ENCODE measurements around the gene LTBP4.
"Not testable (repeated sequence)": the region's sequence is repeated elsewhere in the genome, so short reads cannot be mapped to it uniquely, and the experiment has no call there.

LTBP4 gene

DNA sequence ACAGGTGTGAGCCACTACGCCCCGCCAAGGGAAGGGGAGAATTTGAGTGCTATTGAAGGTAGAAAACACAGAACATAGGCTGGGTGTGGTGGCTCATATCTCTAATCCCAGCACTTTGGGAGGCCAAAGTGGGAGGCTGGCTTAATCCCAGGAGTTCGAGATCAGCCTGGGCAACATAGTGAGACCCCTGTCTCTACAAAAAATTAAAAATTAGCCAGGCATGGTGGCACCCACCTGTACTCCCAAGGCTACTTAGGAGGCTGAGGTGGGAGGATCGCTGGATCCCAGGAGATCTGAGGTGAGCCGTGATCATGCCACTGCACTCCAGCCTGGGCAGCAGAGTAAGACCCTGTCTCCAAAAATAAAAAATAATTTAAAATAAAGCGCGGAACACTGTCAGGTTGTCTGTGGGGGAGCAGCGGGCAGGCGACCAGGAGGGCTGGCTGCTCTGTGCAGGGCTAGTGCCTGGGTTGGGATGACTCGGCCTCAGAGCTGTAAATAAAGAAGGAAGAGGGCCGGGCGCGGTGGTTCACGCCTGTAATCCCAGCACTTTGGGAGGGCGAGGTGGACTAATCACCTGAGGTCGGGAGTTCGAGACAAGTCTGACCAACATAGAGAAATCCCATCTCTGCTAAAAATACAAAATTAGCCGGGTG is 41.0 kb downstream of the LTBP4 start:
- Mint-ChIP-seq H3K27ac (no peak overlapping the region), H3K27me3 (peaks cover 6 to 54% of the 10 kb centered on the region in 2 donors), H3K4me1 (ENCODE audit: low read depth in 2 of 2) (no peaks in the 10 kb centered on the region), H3K9me3 (no peaks in the 10 kb centered on the region), H3K4me3 (no peak overlapping the region), H3K36me3 (ENCODE audit: insufficient read depth) (no peaks in the 10 kb centered on the region)
- ATAC-seq (replicated peaks) (no peak), DNase-seq (no peak)

DNA sequence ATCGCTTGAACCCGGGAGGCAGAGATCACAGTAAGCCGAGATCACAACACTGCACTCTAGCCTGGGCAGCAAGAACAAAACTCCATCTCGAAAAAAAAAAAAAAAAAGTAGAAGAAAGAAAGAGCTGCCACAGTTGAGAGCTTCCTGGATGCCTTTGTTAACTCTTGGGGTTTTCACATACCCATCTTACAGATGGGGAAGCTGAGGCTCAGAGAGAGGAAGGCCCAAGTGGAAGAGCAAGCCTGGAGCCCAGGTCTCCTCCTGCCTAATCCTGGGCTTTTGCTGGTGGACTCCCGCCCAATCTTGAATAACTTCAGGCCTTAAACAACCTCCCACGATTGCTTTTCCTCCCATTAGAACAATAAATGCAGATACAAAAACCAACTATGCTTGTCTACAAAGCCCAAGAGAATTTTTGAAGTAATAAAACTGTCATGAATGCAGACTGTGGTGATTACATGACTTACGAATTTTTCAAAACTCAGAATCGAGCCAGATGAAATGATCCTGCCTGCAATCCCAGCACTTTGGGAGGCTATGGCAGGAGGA is 41.7 kb downstream of the LTBP4 start:
- ATAC-seq (replicated peaks), result no peak

DNA sequence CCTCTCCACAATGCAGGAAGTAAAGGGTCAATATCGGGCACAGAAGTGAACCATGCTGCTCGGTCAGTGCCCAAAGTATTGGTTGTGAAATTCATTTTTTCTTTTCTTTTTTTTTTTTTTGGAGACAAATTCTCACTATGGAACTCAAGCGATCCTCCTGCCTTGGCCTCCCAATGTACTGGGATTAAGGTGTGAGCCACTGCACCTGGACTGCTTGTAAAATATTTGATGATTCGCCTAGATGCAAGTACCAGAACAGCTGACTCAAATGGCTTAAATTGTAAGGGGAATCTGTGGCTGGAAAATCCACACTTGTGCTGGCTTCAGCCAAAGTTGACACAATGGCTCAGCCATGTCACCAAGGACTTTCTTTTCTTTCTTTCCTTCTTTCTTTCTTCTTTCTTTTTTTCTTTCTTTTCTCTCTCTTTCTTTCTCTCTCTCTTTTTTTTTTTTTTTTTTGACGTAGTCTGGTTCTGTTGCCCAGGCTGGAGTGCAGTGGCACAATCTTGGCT is 45.6 kb downstream of the LTBP4 start:
- H3K4me1 Mint-ChIP-seq (ENCODE audit: low read depth in 2 of 2), result no peaks in the 10 kb centered on the region
- no peak overlapping the region for H3K27ac Mint-ChIP-seq
- DNase-seq (no peak), ATAC-seq (replicated peaks) (no peak)
- H3K9me3 Mint-ChIP-seq, result no peaks in the 10 kb centered on the region
- H3K27me3 Mint-ChIP-seq, result peaks cover 6 to 19% of the 10 kb centered on the region in 2 donors
- no peak overlapping the region for H3K4me3 Mint-ChIP-seq
- no peaks in the 10 kb centered on the region for H3K36me3 Mint-ChIP-seq (ENCODE audit: insufficient read depth)

More for the DNA sequence above, 41.7 kb downstream of the LTBP4 start:
- Mint-ChIP-seq H3K27me3 (peaks cover 6 to 54% of the 10 kb centered on the region in 2 donors), H3K9me3 (no peaks in the 10 kb centered on the region), H3K36me3 (ENCODE audit: insufficient read depth) (no peaks in the 10 kb centered on the region), H3K4me3 (no peak overlapping the region), H3K27ac (no peak overlapping the region), H3K4me1 (ENCODE audit: low read depth in 2 of 2) (no peaks in the 10 kb centered on the region)
- no peak for DNase-seq

DNA sequence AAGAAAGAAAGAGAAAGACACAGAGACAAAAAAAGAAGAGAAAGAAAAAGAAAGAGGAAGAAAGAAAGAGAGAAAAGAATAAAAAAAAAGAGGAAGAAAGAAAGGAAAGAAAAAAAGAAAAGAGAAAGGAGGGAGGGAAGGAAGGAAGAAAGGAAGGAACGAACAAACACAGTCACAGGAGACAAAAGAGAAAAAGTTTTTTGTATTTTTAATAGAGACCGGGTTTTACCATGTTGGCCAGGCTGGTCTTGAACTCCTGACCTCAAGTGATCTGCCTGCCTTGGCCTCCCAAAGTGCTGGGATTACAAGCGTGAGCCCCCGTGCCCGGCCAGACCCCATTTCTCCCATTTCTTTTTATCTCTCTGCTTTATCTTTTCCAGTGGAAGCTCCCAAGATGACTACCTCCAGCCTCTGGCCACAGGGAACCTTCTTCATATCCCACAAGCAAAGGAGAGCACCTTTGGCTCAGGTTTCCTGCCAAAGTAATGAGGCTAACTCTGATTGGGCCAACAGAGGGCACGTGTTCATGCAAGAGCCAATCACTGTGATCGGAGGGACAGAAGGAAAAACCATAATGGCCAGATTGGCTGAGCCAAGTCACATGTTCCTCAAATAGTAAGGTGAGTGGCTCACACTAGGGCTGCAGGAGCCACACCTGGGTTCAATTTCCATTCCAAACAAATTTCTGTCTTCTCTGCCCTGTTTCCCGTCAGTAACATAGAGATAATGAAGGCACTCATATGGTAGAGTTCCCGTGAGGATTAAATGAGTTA is 48.9 kb downstream of the LTBP4 start:
- DNase-seq; H3K36me3 Mint-ChIP-seq (ENCODE audit: insufficient read depth); H3K27ac Mint-ChIP-seq; H3K4me1 Mint-ChIP-seq (ENCODE audit: low read depth in 2 of 2); ATAC-seq (replicated peaks); H3K4me3 Mint-ChIP-seq; H3K9me3 Mint-ChIP-seq: not testable (repeated sequence)
- peaks cover 6 to 12% of the 10 kb centered on the region in 2 donors for H3K27me3 Mint-ChIP-seq

DNA sequence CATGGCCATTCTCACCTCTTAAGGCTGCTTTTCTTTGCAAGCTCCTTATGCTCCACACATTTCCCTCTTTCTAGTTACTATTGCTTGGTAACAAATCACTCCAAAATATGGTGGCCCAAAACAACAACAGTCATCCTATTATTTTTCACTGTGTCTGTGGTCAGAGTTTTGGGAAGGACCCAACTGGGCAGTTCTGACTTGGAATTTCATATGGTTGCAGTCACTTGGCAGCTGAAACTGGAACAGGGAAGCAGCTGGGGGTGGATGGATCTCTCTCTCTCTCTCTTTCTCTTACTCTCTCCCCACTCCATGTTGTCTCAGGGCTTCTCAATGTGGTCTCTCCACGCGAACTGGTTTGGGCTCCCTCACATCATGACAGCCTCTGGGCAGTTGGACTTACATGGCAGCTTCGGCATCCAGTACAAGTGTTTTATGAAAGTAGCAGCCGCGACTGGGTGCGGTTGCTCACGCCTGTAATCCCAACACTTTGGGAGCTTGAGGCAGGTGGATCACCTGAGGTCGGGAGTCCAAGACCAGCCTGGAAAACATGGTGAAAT is 49.7 kb downstream of the LTBP4 start:
- Mint-ChIP-seq H3K4me1 (ENCODE audit: low read depth in 2 of 2) (no peaks in the 10 kb centered on the region), H3K27me3 (peaks cover 6 to 10% of the 10 kb centered on the region in 2 donors), H3K27ac (no peak overlapping the region), H3K4me3 (no peak overlapping the region), H3K36me3 (ENCODE audit: insufficient read depth) (no peaks in the 10 kb centered on the region), H3K9me3 (no peaks in the 10 kb centered on the region)
- ATAC-seq (replicated peaks) (no peak), DNase-seq (no peak)

DNA sequence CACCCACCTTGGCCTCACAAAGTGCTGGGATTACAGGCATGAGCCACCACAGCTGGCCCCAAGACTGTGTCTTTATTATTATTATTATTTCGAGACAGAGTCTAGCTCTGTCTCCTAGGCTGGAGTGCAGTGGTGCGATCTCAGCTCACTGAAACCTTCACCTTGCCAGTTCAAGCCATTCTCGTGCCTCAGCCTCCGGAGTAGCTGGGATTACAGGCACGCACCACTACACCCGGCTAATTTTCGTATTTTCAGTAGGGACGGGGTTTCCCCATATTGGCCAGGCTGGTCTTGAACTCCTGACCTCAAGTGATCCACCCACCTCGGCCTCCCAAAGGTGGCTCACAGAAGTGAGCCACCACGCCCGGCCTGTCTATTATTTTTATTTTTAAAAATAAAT is 51.1 kb downstream of the LTBP4 start:
- not testable (repeated sequence) for H3K36me3 Mint-ChIP-seq (ENCODE audit: insufficient read depth); H3K27me3 Mint-ChIP-seq; H3K27ac Mint-ChIP-seq; DNase-seq; H3K4me3 Mint-ChIP-seq; H3K9me3 Mint-ChIP-seq; ATAC-seq (replicated peaks); H3K4me1 Mint-ChIP-seq (ENCODE audit: low read depth in 2 of 2)

DNA sequence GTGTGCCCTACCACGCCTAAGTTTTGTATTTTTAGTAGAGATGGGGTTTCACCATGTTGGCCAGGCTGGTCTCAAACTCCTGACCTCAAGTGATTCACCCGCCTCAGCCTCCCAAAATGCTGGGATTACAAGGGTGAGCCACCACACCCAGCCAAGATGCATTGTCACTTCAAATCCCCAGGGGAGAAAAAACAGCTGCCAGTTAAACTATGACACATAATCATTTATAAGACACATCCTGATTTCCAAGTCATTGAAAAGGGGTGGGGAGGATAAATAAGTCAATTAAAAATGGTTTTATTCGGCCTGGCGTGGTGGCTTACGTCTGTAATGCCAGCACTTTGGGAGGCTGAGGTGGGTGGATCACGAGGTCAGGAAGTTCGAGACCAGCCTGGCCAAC is 54.5 kb downstream of the LTBP4 start:
- not testable (repeated sequence) for H3K27ac Mint-ChIP-seq; H3K4me1 Mint-ChIP-seq (ENCODE audit: low read depth in 2 of 2); ATAC-seq (replicated peaks); H3K36me3 Mint-ChIP-seq (ENCODE audit: insufficient read depth); H3K4me3 Mint-ChIP-seq; DNase-seq; H3K9me3 Mint-ChIP-seq
- H3K27me3 Mint-ChIP-seq, result peaks cover 0 to 12% of the 10 kb centered on the region in 2 donors

DNA sequence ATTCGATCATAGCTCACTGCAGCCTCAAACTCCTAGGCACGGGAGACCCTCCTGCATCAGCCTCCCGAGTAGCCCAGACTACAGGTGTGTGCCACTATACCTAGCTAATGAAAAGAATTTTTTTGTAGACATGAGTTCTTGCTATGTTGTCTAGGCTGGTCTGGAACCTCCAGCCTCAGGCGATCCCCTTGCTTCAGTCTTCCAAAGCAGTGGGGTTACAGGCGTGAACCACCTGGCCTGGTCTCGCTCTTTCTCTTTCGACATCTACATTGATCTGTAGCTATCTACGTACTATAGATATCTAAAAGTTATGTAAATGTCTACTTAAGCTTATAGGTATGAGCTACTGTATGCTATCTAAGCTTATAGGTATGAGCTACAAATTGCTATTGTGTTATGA is 56.9 kb downstream of the LTBP4 start:
- Mint-ChIP-seq H3K36me3 (ENCODE audit: insufficient read depth) (peaks cover 10% of the 10 kb centered on the region), H3K27ac (no peak overlapping the region), H3K9me3 (no peaks in the 10 kb centered on the region), H3K4me1 (ENCODE audit: low read depth in 2 of 2) (peaks cover 0 to 3% of the 10 kb centered on the region in 2 donors), H3K27me3 (peaks cover 0 to 12% of the 10 kb centered on the region in 2 donors), H3K4me3 (no peak overlapping the region)
- DNase-seq, result no peak
- no peak for ATAC-seq (replicated peaks)

DNA sequence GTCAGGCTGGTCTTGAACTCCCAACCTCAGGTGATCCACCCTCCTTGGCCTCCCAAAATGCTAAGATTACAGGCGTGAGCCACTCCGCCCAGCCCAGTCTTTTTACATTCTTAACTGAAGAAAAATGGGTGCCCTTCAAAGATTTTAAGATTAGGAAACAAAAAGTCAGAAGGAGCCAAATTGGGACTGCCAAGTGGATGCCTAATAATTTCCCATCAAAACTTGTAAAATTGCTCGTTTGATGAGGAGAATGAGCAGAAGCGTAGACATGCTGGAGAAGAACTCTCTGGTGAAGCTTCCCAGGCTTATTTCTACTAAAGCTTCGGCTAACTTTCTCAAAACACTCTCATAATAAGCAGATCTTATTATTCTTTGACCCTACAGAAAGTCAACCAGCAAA is 57.9 kb downstream of the LTBP4 start:
- Mint-ChIP-seq H3K4me3 (no peak overlapping the region), H3K36me3 (ENCODE audit: insufficient read depth) (peaks cover 11% of the 10 kb centered on the region), H3K27ac (no peak overlapping the region), H3K9me3 (no peaks in the 10 kb centered on the region), H3K4me1 (ENCODE audit: low read depth in 2 of 2) (peaks cover 8 to 10% of the 10 kb centered on the region in 2 donors), H3K27me3 (peaks cover 0 to 12% of the 10 kb centered on the region in 2 donors)
- DNase-seq (no peak), ATAC-seq (replicated peaks) (no peak)

DNA sequence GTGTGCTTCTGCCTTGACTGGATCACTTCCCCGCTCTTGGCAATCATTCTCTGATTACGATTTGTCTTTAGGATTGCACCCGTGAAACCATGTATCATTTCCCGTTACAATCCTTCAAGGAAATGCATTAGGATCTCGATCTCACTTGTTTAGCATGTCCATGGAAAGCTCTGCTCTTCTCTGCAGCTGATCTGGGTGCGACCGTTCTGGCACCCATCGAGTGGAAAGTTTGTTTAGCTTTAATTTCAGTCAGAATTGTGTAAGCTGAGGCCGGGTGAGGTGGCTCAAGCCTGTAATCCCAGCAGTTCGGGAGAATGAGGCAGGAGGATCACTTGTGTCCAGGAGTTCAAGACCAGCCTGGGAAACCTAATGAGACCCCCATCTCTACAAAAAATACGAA is 58.4 kb downstream of the LTBP4 start:
- H3K9me3 Mint-ChIP-seq, result no peaks in the 10 kb centered on the region
- H3K27ac Mint-ChIP-seq, result no peak overlapping the region
- ATAC-seq (replicated peaks), result no peak
- H3K4me1 Mint-ChIP-seq (ENCODE audit: low read depth in 2 of 2), result peaks cover 8 to 10% of the 10 kb centered on the region in 2 donors
- no peak overlapping the region for H3K4me3 Mint-ChIP-seq
- H3K27me3 Mint-ChIP-seq, result peaks cover 0 to 12% of the 10 kb centered on the region in 2 donors
- DNase-seq, result no peak
- H3K36me3 Mint-ChIP-seq (ENCODE audit: insufficient read depth), result peaks cover 11% of the 10 kb centered on the region

DNA sequence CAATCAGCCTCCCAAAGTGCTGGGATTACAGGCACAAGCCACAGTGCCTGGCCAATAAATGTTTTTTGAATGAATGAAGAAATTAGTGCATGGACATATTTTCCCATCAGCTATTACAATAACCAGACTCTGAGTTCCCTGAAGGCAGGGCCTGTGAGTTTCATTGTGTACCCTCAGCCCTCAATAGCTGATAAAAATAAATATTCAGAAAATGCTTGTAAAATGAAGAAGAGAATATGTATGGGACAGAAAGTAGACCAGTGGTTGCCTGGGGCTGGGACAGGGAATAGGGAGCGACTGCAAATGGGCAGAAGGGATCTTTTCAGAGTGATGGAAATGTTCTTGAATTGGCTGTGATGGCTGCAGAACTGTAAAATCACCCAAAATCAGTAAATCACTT is 60.4 kb downstream of the LTBP4 start:
- Mint-ChIP-seq H3K9me3 (no peaks in the 10 kb centered on the region), H3K4me3 (no peak overlapping the region), H3K4me1 (ENCODE audit: low read depth in 2 of 2) (peaks cover 8 to 10% of the 10 kb centered on the region in 2 donors), H3K27ac (peak overlapping the region in 1 of 2 donors; percentile 8), H3K36me3 (ENCODE audit: insufficient read depth) (peaks cover 11% of the 10 kb centered on the region), H3K27me3 (peaks cover 0 to 12% of the 10 kb centered on the region in 2 donors)
- DNase-seq, result no peak
- no peak for ATAC-seq (replicated peaks)

DNA sequence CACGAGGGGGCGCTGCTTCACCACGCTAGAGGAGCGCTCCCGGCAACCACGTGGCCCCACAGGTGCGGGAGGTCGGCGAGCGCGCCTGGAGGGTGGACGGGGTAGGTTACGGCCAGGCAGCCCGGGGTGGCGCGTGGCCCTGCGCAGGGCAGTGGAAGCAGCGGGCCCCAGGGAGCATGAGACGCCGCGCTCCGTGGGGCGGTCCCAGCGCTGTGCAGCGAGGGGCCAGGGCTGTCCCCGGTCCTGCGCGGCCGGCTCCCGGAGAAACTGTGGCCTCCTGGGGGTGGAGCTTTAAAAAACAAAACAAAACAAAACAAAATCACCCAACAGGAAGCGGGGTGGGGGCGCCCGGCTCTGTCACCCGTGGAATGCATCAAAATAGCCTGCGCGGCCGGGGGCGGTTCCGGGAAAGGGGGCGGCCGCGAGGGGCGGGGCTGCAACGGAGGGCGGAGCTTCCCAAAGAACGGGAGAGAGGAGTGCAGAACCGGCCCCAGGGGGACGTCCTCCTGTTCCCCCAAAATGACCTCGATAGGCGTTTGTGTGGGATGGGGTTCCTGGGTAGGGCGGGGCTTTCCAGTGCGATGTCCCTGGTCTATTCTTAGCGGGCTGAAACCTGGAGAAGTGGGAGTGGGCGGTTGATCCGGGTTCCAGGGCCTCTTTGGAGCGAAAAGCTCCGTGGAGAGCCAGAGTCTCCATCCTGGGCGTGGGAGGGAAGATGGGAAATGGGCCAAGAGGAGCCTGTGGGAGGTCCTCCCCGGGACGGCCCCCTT is 61.9 kb downstream of the LTBP4 start:
- peak overlapping the region; percentile 93 to 94 for H3K27ac Mint-ChIP-seq
- ATAC-seq (replicated peaks), result peak; percentile 91
- peak overlapping the region; percentile 82 to 84 for H3K4me3 Mint-ChIP-seq
- peaks cover 8 to 12% of the 10 kb centered on the region in 2 donors for H3K4me1 Mint-ChIP-seq (ENCODE audit: low read depth in 2 of 2)
- peak; percentile 93 to 95 (median 93) for DNase-seq
- peaks cover 0 to 12% of the 10 kb centered on the region in 2 donors for H3K27me3 Mint-ChIP-seq
- H3K36me3 Mint-ChIP-seq (ENCODE audit: insufficient read depth), result peaks cover 11% of the 10 kb centered on the region
- no peaks in the 10 kb centered on the region for H3K9me3 Mint-ChIP-seq

Measured in effector memory CD8-positive, alpha-beta T cell (primary cell).